Activated T-helper 1 cell treated with anti-CD3 and anti-CD28 coated beads, Interleukin-12 subunit alpha, Interleukin-12 subunit beta, Interleukin-2, Interleukin-4 antibody, amounts not matched to agents 30 ng/mL and 10 ng/mL and 1 ng/mL, durations not matched to agents 14 hours and 24 hours and 36 hours (primary cell): ENCODE data around the gene APBB1. TPM values are rescaled to one million over a fixed set of nuclear protein-coding genes. Genes with fewer than 3 reads are reported as not detected.

Source experiments
- DNase-seq: peaks from one replicate; pipeline ENCODE4 v3.0.0; 2021; ENCODE audit warnings: low spot score
- H3K27ac Mint-ChIP-seq: one replicate; pipeline ENCODE4 v1.8.0; 2021; ENCODE audit warnings: mild to moderate bottlenecking, mixed read lengths
- H3K27me3 Mint-ChIP-seq: one replicate; pipeline ENCODE4 v1.8.0; 2022; ENCODE audit warnings: mild to moderate bottlenecking, moderate library complexity, mixed read lengths; ENCODE audit not compliant: insufficient read depth
- H3K36me3 Mint-ChIP-seq: one replicate; pipeline ENCODE4 v1.8.0; 2021; ENCODE audit warnings: low read depth, mixed read lengths
- H3K4me1 Mint-ChIP-seq: one replicate; pipeline ENCODE4 v1.8.0; 2021; ENCODE audit warnings: low read depth, mixed read lengths
- H3K4me3 Mint-ChIP-seq: one replicate; pipeline ENCODE4 v1.8.0; 2021; ENCODE audit warnings: mild to moderate bottlenecking, moderate library complexity, mixed read lengths
- H3K9me3 Mint-ChIP-seq: one replicate; pipeline ENCODE4 v1.8.0; 2021; ENCODE audit warnings: mixed read lengths
- intact Hi-C: fragments of 100-400 bp; cut with micrococcal nuclease; formaldehyde crosslinking; loops from one replicate; pipeline ENCODE4 v1.15.1; 2024
- total RNA-seq: library from RNA; stranded (reverse); gene quantifications from 2 replicates; pipeline ENCODE4 v1.2.3, GENCODE V29; 2022

Gene APBB1
- total RNA-seq, 1 donor from 2014 or later = 16.8 TPM

GRCh38 chr11:6438979-6439571, 20.2 kb upstream of the APBB1 start:
- H3K9me3 Mint-ChIP-seq = no peaks in the 10 kb centered on the region
- peaks cover 2% of the 10 kb centered on the region for H3K27me3 Mint-ChIP-seq
- H3K27ac Mint-ChIP-seq = no peak overlapping the region
- peaks cover 6% of the 10 kb centered on the region for H3K4me1 Mint-ChIP-seq
- no peak overlapping the region for H3K4me3 Mint-ChIP-seq
- no peaks in the 10 kb centered on the region for H3K36me3 Mint-ChIP-seq
- no peak for DNase-seq
- intact Hi-C loops = loop anchor here (2.0 to 5.0 kb wide), 4 partner anchors 37 to 268 kb away; partner anchors contain the start of genes ARFIP2 and TIMM10B

DNA sequence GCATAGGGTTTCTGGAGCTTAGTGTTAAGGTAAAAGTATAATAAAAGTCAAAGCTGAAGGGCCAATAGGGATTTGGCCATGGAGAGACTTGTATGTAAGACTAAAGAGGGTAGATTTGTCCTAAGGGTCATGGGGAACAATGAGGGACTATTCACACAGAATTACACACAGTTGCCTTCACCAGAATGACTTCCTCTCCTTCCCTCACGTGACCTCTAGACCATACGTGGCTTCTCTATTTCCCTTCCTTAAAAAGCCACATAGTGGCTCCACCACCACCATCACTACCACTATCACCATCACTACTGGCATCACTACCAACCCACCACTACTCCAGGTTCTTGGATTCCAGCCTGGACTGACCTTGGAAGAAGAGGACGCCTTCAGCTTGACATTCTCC, 19.1 kb upstream of the APBB1 start:
- no peaks in the 10 kb centered on the region for H3K9me3 Mint-ChIP-seq
- intact Hi-C loops = loop anchor here (2.0 to 5.0 kb wide), 4 partner anchors 36 to 269 kb away; partner anchors contain the start of genes ARFIP2 and TIMM10B
- H3K27me3 Mint-ChIP-seq = peaks cover 2% of the 10 kb centered on the region
- peaks cover 6% of the 10 kb centered on the region for H3K4me1 Mint-ChIP-seq
- no peak for DNase-seq
- no peak overlapping the region for H3K27ac Mint-ChIP-seq
- no peaks in the 10 kb centered on the region for H3K36me3 Mint-ChIP-seq
- no peak overlapping the region for H3K4me3 Mint-ChIP-seq

DNA sequence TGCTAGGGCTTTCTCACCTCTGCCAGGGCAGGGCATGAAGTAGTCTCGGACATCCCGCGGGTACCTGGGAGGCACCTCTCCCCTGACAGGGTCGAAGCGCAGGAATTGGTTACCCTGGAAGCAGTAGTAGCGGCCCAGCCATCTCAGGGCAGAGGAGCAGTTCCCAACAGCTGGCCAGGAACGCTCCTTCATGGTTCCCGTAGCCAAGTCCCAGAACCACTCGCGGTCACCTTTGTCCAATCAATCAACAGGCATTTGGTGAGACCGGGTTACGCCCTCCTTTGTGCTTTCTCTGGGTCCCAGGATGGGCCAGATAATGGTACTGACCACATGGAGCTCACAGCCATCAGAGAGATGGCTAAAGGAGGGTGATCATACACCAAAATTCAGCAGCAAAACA, 18.5 kb upstream of the APBB1 start:
- Mint-ChIP-seq H3K27ac (no peak overlapping the region), H3K4me1 (peaks cover 6% of the 10 kb centered on the region), H3K9me3 (no peaks in the 10 kb centered on the region), H3K4me3 (no peak overlapping the region), H3K27me3 (peaks cover 2% of the 10 kb centered on the region), H3K36me3 (no peaks in the 10 kb centered on the region)
- DNase-seq = no peak
- intact Hi-C loops = loop anchor here (5.0 kb wide), 1 partner anchor 35 kb away; no protein-coding TSS in a partner anchor

- H3K36me3 Mint-ChIP-seq = no peaks in the 10 kb centered on the region
- intact Hi-C loops = no loop called here
- H3K4me1 Mint-ChIP-seq = peaks cover 6% of the 10 kb centered on the region
- H3K27ac Mint-ChIP-seq = no peak overlapping the region
- H3K27me3 Mint-ChIP-seq = no peaks in the 10 kb centered on the region
- H3K4me3 Mint-ChIP-seq = no peak overlapping the region
- H3K9me3 Mint-ChIP-seq = no peaks in the 10 kb centered on the region
- no peak for DNase-seq
Measured at GRCh38 chr11:6433998-6434660, 15.2 kb upstream of the APBB1 start.

DNA sequence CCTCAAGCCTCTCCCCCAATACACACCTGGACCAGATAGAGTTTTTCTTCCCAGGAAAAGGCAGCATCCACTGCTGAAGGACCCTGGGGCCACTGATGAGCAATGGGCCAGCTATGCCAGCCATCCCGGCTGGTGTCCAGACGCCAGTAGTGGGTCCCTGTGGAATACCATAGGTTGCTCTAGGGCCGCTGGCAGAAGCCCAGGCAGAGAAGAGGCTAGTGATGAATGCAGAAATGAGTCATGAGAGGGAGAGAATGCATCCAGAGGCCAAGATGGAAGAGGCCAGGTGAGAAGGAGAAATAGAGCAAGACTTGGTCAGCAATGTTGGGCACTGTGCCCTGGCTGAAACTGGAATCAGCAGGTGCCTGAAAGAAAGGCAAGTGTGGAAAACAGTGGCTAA, 13.0 kb upstream of the APBB1 start:
- intact Hi-C loops = no loop called here
- H3K4me1 Mint-ChIP-seq = peaks cover 6% of the 10 kb centered on the region
- H3K4me3 Mint-ChIP-seq = no peak overlapping the region

DNA sequence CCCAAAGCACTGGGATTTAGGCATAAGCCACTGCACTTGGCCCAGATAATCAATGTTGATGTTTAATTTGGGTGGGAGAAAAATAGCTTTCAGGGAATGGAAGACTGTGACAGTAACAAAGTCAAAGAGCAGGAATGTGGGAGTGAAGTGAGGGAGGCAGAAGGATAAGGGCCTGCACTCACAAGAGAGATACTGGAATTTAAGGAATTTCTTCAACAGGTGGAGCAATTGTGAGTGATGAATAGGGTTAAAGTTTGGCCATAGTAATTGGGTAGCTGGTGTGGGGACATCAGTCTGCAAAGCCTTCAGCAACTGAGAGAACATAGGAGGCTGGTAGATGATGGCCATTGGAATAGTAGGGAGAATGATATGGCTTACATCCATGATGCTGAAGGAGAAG, 8.6 kb upstream of the APBB1 start:
- H3K27me3 Mint-ChIP-seq = peaks cover 28% of the 10 kb centered on the region
- H3K36me3 Mint-ChIP-seq = no peaks in the 10 kb centered on the region
- H3K4me1 Mint-ChIP-seq = no peaks in the 10 kb centered on the region
- DNase-seq = no peak
- no peak overlapping the region for H3K4me3 Mint-ChIP-seq
- H3K27ac Mint-ChIP-seq = no peak overlapping the region
- H3K9me3 Mint-ChIP-seq = no peaks in the 10 kb centered on the region
- intact Hi-C loops = no loop called here

More for the DNA sequence above, 13.0 kb upstream of the APBB1 start:
- DNase-seq = no peak
- Mint-ChIP-seq H3K9me3 (no peaks in the 10 kb centered on the region), H3K27ac (no peak overlapping the region), H3K36me3 (no peaks in the 10 kb centered on the region), H3K27me3 (peaks cover 7% of the 10 kb centered on the region)

DNA sequence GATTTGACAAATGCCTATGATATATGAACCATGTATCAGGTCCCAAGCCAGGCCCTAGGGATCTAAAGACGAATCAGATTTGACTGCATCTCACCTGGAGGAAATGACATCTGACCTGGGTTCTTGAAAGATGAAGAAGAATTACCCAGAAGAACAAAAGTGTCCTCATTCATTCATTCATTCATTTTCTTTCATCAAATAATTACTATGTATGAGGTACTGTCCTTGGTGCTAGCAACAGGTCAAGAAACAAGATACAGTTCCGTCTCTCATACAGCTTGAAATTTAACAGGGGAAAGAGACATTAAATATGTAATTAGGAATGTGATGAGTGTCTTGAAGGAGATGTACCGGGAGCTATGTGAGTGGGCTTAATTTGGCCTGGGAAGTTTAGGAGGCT, 1.8 kb upstream of the APBB1 start:
- no peak for DNase-seq
- H3K4me3 Mint-ChIP-seq = no peak overlapping the region
- H3K4me1 Mint-ChIP-seq = no peaks in the 10 kb centered on the region
- H3K27ac Mint-ChIP-seq = no peak overlapping the region
- no peaks in the 10 kb centered on the region for H3K36me3 Mint-ChIP-seq
- intact Hi-C loops = no loop called here
- H3K27me3 Mint-ChIP-seq = peaks cover 38% of the 10 kb centered on the region
- H3K9me3 Mint-ChIP-seq = no peaks in the 10 kb centered on the region

DNA sequence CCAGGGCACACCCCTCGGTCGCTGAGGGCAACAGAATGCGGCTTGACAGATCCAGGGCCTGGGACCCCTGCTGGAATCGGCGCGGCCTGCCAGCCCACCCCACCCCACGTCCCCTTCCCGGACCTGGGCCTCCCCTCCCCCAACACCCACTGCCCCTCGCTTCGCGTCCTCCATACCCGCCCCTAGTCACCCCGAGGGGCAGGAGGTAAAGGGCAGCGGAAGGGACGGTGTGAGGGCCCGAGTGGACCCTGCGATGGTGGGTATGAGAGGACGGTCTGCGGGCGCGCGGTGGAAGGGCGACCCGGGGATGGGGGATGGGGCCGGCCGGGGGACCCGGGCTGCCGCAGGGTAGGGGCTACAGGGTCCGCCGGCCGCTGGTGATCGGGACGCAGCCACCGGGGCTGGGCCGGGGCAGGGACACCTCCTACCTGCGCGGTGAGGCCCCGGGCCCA, 311 bp downstream of the APBB1 start:
- no peak overlapping the region for H3K27ac Mint-ChIP-seq
- no peaks in the 10 kb centered on the region for H3K36me3 Mint-ChIP-seq
- H3K9me3 Mint-ChIP-seq = no peaks in the 10 kb centered on the region
- H3K4me3 Mint-ChIP-seq = no peak overlapping the region
- intact Hi-C loops = loop anchor here (1.0 to 2.0 kb wide), 5 partner anchors 16 to 98 kb away; partner anchors contain the start of genes ARFIP2, CAVIN3, SMPD1 and TIMM10B
- DNase-seq = no peak
- H3K27me3 Mint-ChIP-seq = peaks cover 28% of the 10 kb centered on the region
- H3K4me1 Mint-ChIP-seq = no peaks in the 10 kb centered on the region

DNA sequence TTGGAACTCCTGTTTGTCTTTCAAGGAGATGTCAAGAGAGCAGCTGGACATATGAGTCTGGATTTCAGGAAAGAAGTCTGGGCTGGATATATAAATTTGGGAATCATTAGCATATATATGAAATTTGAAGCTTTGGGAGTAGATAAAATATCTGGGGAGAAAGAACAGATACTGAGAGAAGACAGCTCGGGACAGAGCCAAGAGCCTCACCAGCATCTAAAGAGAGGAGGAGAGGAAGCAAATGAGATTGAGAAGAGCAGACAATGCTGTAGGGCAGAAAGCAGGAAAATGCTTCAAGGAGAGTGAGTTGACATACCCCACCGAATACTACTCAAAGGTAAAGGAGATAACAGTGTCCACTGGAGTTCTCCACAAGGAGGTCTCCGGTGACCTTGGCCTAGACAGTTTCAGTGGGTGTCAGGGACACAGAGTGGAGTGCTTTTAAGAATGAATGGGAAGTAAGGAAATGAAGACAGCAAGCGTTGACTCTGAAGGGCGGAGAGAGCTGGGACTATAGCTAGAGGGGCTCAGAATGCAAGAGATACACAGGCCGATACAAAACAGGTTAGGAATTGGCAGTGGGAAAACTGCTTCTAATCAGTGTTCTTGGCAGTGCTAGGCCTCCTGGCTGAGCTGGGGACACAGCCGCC, 862 bp downstream of the APBB1 start:
- Mint-ChIP-seq H3K27ac (no peak overlapping the region), H3K36me3 (no peaks in the 10 kb centered on the region), H3K4me3 (no peak overlapping the region), H3K4me1 (no peaks in the 10 kb centered on the region), H3K9me3 (no peaks in the 10 kb centered on the region), H3K27me3 (peaks cover 23% of the 10 kb centered on the region)
- intact Hi-C loops = loop anchor here (2.0 kb wide), 3 partner anchors 15 to 97 kb away; partner anchors contain the start of gene CAVIN3
- DNase-seq = no peak

DNA sequence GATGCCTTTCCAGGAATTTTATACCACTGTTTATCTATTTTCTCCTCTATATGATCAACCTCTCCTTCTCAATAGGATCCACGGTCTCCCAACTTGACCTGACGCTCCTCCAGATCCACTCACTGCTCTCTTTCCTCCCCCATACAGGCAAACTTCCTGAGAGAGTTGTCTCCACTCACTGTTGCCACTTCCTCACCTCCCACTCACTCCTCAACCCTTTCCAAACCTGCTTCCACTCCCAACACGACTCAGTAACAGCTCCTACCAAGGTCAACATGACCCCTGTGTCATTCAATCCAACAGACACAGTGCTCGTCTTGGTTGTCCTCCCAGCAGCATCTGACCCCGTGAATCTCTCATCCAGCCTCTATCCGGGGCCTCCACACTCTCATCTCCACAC, 3.1 kb downstream of the APBB1 start:
- Mint-ChIP-seq H3K9me3 (no peaks in the 10 kb centered on the region), H3K4me1 (no peaks in the 10 kb centered on the region), H3K36me3 (peaks cover under 1% of the 10 kb centered on the region), H3K27me3 (peaks cover 10% of the 10 kb centered on the region), H3K27ac (no peak overlapping the region), H3K4me3 (no peak overlapping the region)
- no peak for DNase-seq
- intact Hi-C loops = no loop called here

DNA sequence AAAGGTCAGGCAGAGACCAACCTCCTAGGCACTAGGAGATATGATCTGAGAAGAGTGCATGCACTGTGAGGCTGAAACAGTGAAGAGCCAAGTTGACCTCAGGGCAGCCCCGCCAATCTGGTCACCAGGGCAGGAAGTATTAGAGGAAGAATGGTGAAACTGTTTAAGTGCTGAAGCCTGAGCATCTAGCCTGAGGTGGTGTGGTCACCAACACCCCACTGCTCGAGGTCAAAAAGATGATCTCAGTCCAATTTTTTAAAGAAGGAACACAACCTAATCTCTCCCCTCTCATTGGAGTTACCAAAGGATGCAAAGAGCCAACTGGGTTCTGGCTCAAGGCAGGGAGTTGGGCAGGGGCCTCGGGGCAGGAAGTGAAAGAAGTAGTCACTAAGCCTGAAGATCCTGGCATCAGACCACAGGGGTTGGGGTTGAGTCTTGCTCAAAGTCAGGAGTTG, 4.0 kb downstream of the APBB1 start:
- no peaks in the 10 kb centered on the region for H3K4me1 Mint-ChIP-seq
- no peak overlapping the region for H3K4me3 Mint-ChIP-seq
- no peak for DNase-seq
- intact Hi-C loops = loop anchor here (1.0 kb wide), 1 partner anchor 25 kb away; the partner anchor contains the start of gene SMPD1
- H3K9me3 Mint-ChIP-seq = no peaks in the 10 kb centered on the region
- H3K36me3 Mint-ChIP-seq = peaks cover 4% of the 10 kb centered on the region
- H3K27me3 Mint-ChIP-seq = peaks cover 3% of the 10 kb centered on the region
- no peak overlapping the region for H3K27ac Mint-ChIP-seq

GRCh38 chr11:6413791-6414201, 5.1 kb downstream of the APBB1 start:
- Mint-ChIP-seq H3K4me1 (no peaks in the 10 kb centered on the region), H3K27me3 (no peaks in the 10 kb centered on the region), H3K36me3 (peaks cover 5% of the 10 kb centered on the region), H3K4me3 (no peak overlapping the region), H3K27ac (no peak overlapping the region), H3K9me3 (no peaks in the 10 kb centered on the region)
- intact Hi-C loops = loop anchor here (1.0 kb wide), 2 partner anchors 11 to 23 kb away; partner anchors contain the start of gene SMPD1
- DNase-seq = no peak

GRCh38 chr11:6411594-6412031, 7.3 kb downstream of the APBB1 start:
- peaks cover 14% of the 10 kb centered on the region for H3K4me1 Mint-ChIP-seq
- intact Hi-C loops = no loop called here
- H3K27me3 Mint-ChIP-seq = no peaks in the 10 kb centered on the region
- no peaks in the 10 kb centered on the region for H3K9me3 Mint-ChIP-seq
- H3K27ac Mint-ChIP-seq = no peak overlapping the region
- H3K36me3 Mint-ChIP-seq = peaks cover 8% of the 10 kb centered on the region
- no peak overlapping the region for H3K4me3 Mint-ChIP-seq
- DNase-seq = no peak
